Cardiac muscle cell (in vitro differentiated cells and primary cell): ENCODE measurements around the gene CCHCR1. TPM values are rescaled to one million over a fixed set of nuclear protein-coding genes. Genes with fewer than 3 reads are reported as not detected.
"Not testable (repeated sequence)": the region's sequence is repeated elsewhere in the genome, so short reads cannot be mapped to it uniquely, and the experiment has no call there.

ENCODE experiments used
- DNase-seq, 2 donors: peaks; one replicate each; pipeline versions ENCODE4 v3.0.0 to v3.0.0-alpha.2; 2010 to 2017; ENCODE audit warnings: low read depth in 1 of 2, low spot score in 1 of 2
- H3K27ac ChIP-seq: fragments of 200-600 bp; sonication (generic); 2 replicates; pipeline ENCODE4 v1.5.1; 2016
- H3K27me3 ChIP-seq: fragments of 200-600 bp; sonication (generic); 2 replicates; pipeline ENCODE4 v1.6.0; 2016; ENCODE audit warnings: control low read depth
- H3K36me3 ChIP-seq: fragments of 200-600 bp; sonication (generic); 2 replicates; pipeline ENCODE4 v1.5.1; 2016; ENCODE audit warnings: control low read depth
- H3K4me1 ChIP-seq: fragments of 200-600 bp; sonication (generic); 2 replicates; pipeline ENCODE4 v1.8.1; 2017; ENCODE audit warnings: low read depth, mild to moderate bottlenecking, mixed run types
- H3K4me3 ChIP-seq: fragments of 200-600 bp; sonication (generic); 2 replicates; pipeline ENCODE4 v1.5.1; 2016; ENCODE audit warnings: mild to moderate bottlenecking
- H3K9me3 ChIP-seq: fragments of 200-600 bp; sonication (generic); 2 replicates; pipeline ENCODE4 v1.5.1; 2017; ENCODE audit warnings: low read depth, mild to moderate bottlenecking, control low read depth
- polyA plus RNA-seq: library from polyadenylated mRNA; unstranded; fragments of >200 nt; fragmentation: Nextera tagmentation; extraction: Ambion mirVana; gene quantifications from 2 replicates; pipeline ENCODE4 v1.2.1, GENCODE V29; 2016
- total RNA-seq: library from RNA; depleted of rRNA; stranded (reverse); fragments of >200 nt; gene quantifications from 2 replicates; pipeline ENCODE4 v1.2.3, GENCODE V29; 2016
- TF ChIP-seq, protein P1 (sequence below): IDR thresholded peaks from 2 replicates; pipeline ENCODE4 v1.5.1; 2012; ENCODE audit warnings: low read depth, mild to moderate bottlenecking, low read length

The CCHCR1 gene
- total and polyA plus RNA-seq, 2 experiments from 2014 or later = 29.1 to 55.5 TPM

DNA sequence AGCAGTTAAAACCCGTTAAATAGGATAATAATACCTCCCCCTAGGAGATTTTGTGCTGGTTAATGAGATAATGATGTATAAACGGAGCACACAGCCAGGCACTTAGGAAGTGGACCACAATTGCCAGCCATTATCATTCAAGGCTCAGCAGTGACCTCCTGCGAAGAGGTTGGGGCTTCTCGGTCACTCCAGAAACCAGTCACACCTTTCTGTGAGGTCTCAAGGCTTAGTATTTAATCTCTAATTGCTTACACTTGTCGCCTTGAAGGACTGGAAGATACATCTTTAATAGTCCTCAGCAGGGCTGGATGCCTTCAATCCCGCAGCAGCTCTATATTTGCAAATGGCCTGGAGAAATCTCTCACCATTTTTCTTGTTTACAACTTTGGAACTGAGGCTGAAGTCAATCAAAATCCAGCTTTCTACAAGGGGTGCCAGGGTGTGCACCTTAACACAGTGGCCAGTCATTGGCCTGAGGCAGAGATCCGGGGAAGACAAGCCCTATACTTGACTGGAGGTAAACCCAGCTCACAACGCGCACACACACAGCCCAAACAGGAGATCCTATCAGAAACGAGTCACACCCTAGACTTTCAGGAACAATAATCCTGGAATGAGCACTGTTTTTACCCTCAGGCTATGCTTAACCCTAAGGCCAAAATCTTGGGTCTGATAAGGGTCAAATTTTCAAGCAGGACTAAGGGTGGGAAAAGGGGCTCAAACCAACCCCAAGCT lies 11.7 kb upstream of the CCHCR1 start:
- Histone ChIP-seq H3K36me3 (no peaks in the 10 kb centered on the region), H3K9me3 (no peaks in the 10 kb centered on the region), H3K27me3 (peaks cover 15% of the 10 kb centered on the region), H3K27ac (no peak overlapping the region), H3K4me3 (no peak overlapping the region), H3K4me1 (no peaks in the 10 kb centered on the region)
- TF ChIP-seq, protein P1, sequence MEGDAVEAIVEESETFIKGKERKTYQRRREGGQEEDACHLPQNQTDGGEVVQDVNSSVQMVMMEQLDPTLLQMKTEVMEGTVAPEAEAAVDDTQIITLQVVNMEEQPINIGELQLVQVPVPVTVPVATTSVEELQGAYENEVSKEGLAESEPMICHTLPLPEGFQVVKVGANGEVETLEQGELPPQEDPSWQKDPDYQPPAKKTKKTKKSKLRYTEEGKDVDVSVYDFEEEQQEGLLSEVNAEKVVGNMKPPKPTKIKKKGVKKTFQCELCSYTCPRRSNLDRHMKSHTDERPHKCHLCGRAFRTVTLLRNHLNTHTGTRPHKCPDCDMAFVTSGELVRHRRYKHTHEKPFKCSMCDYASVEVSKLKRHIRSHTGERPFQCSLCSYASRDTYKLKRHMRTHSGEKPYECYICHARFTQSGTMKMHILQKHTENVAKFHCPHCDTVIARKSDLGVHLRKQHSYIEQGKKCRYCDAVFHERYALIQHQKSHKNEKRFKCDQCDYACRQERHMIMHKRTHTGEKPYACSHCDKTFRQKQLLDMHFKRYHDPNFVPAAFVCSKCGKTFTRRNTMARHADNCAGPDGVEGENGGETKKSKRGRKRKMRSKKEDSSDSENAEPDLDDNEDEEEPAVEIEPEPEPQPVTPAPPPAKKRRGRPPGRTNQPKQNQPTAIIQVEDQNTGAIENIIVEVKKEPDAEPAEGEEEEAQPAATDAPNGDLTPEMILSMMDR = no peak
- no peak for DNase-seq

DNA sequence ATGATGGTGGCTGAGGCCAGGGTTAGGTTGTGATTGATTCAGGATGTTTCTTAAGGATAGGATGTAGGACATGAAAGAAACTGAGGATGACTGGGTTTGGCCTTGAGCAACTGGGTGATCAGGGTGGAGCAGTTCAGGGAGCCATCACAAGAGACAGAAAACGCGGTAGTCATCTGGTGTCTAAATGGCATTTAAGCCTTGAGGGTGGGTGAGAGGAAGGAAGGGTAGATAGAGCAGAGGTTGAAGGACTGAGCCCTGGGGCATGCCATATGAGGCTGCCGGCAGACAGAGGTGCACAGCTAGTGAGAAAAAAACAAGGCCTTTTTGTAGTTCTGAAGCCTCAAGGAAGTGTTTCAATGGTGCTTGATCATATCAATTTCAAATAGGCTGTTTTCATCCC lies 11.0 kb upstream of the CCHCR1 start:
- TF ChIP-seq, protein P1 = no peak
- H3K9me3 ChIP-seq = no peaks in the 10 kb centered on the region
- H3K4me1 ChIP-seq = no peaks in the 10 kb centered on the region
- DNase-seq = no peak
- H3K27me3 ChIP-seq = peaks cover 15% of the 10 kb centered on the region
- no peaks in the 10 kb centered on the region for H3K36me3 ChIP-seq
- H3K27ac ChIP-seq = no peak overlapping the region
- H3K4me3 ChIP-seq = no peak overlapping the region

- Histone ChIP-seq H3K4me3 (no peak overlapping the region), H3K27me3 (peaks cover 15% of the 10 kb centered on the region), H3K4me1 (no peaks in the 10 kb centered on the region), H3K27ac (no peak overlapping the region), H3K36me3 (no peaks in the 10 kb centered on the region), H3K9me3 (no peaks in the 10 kb centered on the region)
- TF ChIP-seq, protein P1 = no peak
- DNase-seq = no peak
These were observed 8.4 kb upstream of the CCHCR1 start for GRCh38 chr6:31165986-31166385.

- H3K27me3 ChIP-seq = peaks cover 12% of the 10 kb centered on the region
- H3K9me3 ChIP-seq, H3K27ac ChIP-seq, H3K4me1 ChIP-seq, H3K4me3 ChIP-seq, DNase-seq, H3K36me3 ChIP-seq: not testable (repeated sequence)
These were observed 7.6 kb upstream of the CCHCR1 start for GRCh38 chr6:31165064-31165832.

DNA sequence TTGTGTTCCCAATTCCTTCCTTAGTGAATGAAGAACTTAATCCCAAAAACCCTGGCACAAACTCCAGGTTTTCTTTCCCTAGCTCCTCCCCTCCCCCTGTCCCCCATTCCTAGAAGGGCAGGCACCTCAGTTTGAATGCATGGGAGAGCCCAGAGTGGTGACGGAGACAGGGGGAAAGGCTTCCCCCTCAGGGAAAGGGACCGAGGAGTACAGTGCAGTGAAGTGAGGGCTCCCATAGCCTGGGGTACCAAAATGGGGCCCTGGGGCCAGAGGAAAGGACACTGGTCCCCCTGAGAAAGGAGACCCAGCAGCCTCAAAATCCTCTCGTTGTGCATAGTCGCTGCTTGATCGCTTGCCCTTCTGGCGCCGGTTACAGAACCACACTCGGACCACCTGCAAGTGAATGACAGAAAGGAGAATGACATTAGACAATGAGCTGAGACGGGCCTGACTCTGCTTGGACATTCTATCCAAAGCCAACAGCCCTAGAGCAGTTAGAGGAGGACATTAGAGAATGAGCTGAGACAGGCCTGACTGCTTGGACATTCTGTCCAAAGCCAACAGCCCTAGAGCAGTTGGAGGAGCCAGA lies 7.0 kb upstream of the CCHCR1 start:
- not testable (repeated sequence) for H3K4me1 ChIP-seq, DNase-seq, H3K27ac ChIP-seq, H3K4me3 ChIP-seq, H3K9me3 ChIP-seq, H3K27me3 ChIP-seq, H3K36me3 ChIP-seq

- no peaks in the 10 kb centered on the region for H3K36me3 ChIP-seq
- peaks cover under 1% of the 10 kb centered on the region for H3K27me3 ChIP-seq
- H3K4me1 ChIP-seq = no peaks in the 10 kb centered on the region
- H3K4me3 ChIP-seq = no peak overlapping the region
- TF ChIP-seq, protein P1 = no peak
- DNase-seq = peak in 1 of 2 donors; percentile 18
- H3K9me3 ChIP-seq = no peaks in the 10 kb centered on the region
- no peak overlapping the region for H3K27ac ChIP-seq
These were observed 6.3 kb upstream of the CCHCR1 start for GRCh38 chr6:31163922-31164321.
